MM.1S (cell line): ENCODE measurements around the gene SPIRE1.

ENCODE experiments used
- CTCF ChIP-seq: fragments of 300-600 bp; sonication (generic); IDR thresholded peaks from 2 replicates; pipeline ENCODE4 v1.5.1; 2016; ENCODE audit warnings: antibody characterized with exemption, low read length, mixed read lengths
- EZH2phosphoT487 ChIP-seq: fragments of 300-600 bp; sonication (generic); IDR thresholded peaks from 2 replicates; pipeline ENCODE4 v1.6.1; 2018; ENCODE audit warnings: antibody characterized with exemption, low read length

GRCh38 chr18:12637393-12637792 lies 20.5 kb downstream of the SPIRE1 start:
- TF ChIP-seq CTCF, result no peak
- no peak for TF ChIP-seq EZH2phosphoT487
